Measurements from ENCODE around the gene HSPB6. TPM values are rescaled to one million over a fixed set of nuclear protein-coding genes. Genes with fewer than 3 reads are reported as not detected.

HSPB6 gene
- total RNA-seq, 1 donor, result 297 TPM

GRCh38 chr19:35717665-35718344, 39.0 kb downstream of the HSPB6 start, which contains the start of gene KMT2B:
KMT2B (plus strand) TSS chr19:35718003; CDS start chr19:35718019, 16 bp downstream.
- H3K4me3 ChIP-seq (ENCODE audit: low read depth, low read length), result peak within 1 kb of the TSS; percentile 87
- no peak for TF ChIP-seq CTCF (IDR thresholded peaks at IDR 0.05; ENCODE audit: insufficient read depth, low read length)
- DNase-seq (ENCODE audit: low read depth), result no peak

DNA sequence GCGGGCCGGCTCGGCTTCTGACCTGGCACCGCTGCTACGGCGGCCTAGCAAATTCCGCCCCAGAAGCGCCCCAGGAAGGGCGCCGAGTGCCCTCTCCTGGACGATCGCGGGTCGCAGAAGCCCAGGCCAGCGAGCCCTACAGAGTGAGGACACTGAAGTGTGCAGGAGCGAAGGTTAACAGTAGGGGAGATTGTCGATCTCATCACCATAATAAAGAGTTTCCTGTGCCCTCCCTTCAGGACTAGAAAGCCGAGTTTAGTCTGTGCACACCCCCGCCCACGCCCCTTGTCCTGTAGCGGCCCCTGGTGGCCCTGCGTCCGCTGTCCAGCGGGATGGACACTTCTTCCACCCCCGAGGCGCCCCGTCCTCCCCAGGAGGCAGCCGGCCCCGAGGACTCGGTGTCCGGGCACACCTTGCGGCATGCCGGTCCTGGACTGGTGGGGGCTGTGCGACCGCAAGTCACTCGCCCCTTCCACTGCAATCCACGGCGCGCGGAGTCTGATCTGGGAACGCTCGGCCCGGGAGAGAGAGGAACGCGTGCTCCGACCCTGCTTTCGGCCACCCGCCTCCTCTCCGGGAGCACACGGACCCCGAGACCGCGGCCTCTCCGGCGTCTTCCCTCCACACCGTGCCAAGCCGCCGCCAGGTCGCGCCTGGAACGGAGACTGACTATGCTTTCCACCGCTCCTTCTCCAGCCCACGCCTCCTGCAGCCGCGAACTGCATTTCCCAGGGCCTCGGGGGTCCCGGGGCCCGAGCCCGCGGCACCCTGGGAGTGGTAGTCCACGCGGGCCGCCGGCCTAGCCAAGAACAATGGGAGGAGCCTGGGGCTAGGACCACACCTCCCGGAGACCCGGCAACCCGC, 39.8 kb downstream of the HSPB6 start:
- TF ChIP-seq CTCF (IDR thresholded peaks at IDR 0.05; ENCODE audit: insufficient read depth, low read length), result peak; percentile 78
- peak overlapping the region; percentile 82 for H3K4me3 ChIP-seq (ENCODE audit: low read depth, low read length)
- DNase-seq (ENCODE audit: low read depth), result peak; percentile 94

- DNase-seq (ENCODE audit: low read depth), result no peak
- no peak for TF ChIP-seq CTCF (IDR thresholded peaks at IDR 0.05; ENCODE audit: insufficient read depth, low read length)
- H3K4me3 ChIP-seq (ENCODE audit: low read depth, low read length), result peak overlapping the region; percentile 82
These were observed 40.6 kb downstream of the HSPB6 start for GRCh38 chr19:35715981-35716800.

GRCh38 chr19:35715355-35715809, 41.4 kb downstream of the HSPB6 start:
- no peak for TF ChIP-seq CTCF (IDR thresholded peaks at IDR 0.05; ENCODE audit: insufficient read depth, low read length)
- DNase-seq (ENCODE audit: low read depth), result no peak
- H3K4me3 ChIP-seq (ENCODE audit: low read depth, low read length), result no peak overlapping the region

- H3K4me3 ChIP-seq (ENCODE audit: low read depth, low read length), result no peak overlapping the region
- no peak for DNase-seq (ENCODE audit: low read depth)
- no peak for TF ChIP-seq CTCF (IDR thresholded peaks at IDR 0.05; ENCODE audit: insufficient read depth, low read length)
These were observed 42.1 kb downstream of the HSPB6 start for GRCh38 chr19:35714601-35715354.
